SH-SY5Y (cell line): Measurements from ENCODE around the gene DYNLT5.

Experiments used
- GATA2 ChIP-seq: IDR thresholded peaks from 2 replicates; pipeline ENCODE4 v1.6.1; 2011; ENCODE audit warnings: mild to moderate bottlenecking, low read depth, low read length
- GATA3 ChIP-seq: IDR thresholded peaks from 2 replicates; pipeline ENCODE4 v1.6.1; 2011; ENCODE audit warnings: low read depth, mild to moderate bottlenecking, low read length, moderate library complexity

GRCh38 chr1:66761221-66761620, 9.0 kb downstream of the DYNLT5 start:
- TF ChIP-seq GATA3 (no peak), GATA2 (no peak)
